ENCODE data around the gene SEC31A. TPM values are rescaled to one million over a fixed set of nuclear protein-coding genes. Genes with fewer than 3 reads are reported as not detected.
"Not testable (repeated sequence)": the region's sequence is repeated elsewhere in the genome, so short reads cannot be mapped to it uniquely, and the experiment has no call there.

SEC31A gene
- total RNA-seq, 3 donors from 2014 or later: 186 to 234 (median 231) TPM

DNA sequence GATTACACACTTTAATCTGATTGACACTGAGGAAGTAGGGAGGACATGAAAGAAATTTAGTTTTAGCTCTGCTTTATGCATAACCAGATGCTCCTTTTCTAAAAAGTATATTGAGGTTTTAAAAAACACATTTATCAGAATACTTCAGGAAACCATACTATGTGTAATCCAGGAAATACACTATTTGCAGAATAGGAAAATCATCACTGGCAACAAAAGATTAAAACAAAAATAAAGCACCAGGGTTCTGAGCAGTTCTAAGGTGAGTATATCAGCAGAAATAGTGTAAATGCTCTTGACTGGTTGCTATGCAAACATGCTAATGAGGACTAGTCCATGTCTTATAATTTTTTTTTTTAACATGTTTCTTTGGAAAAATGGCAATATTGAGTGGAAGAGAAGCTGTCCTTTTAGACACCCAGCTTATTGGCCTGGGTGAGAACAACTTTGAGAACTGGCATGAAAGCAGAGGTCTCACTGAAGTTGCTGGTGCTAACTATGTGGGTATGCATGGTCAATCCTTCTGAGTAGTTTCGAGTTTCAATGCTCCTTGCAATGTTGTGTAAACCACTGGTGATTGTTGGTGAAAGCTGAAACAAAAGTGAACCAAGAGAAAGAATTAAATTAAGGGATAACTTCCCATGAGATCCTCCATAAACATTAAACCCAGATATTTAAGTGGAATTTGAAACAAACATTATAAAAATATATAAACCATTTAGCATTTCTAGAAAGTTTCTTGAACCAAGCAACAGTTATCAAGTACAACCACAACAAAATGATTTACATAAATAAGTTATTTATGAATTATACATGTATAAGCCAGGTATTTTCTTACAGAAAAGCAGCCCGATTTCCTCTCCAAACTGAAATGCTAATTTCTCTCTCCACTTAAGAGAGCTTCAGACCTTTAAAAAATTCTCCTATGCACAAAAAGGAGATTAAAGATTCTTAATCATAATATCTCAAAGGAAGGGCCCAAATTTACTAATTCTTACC is 72.0 kb downstream of the SEC31A start:
- Histone ChIP-seq H3K9me3 (no peaks in the 10 kb centered on the region), H3K36me3 (peaks cover 12% of the 10 kb centered on the region), H3K4me3 (no peak overlapping the region), H3K4me1 (no peaks in the 10 kb centered on the region), H3K27me3 (no peaks in the 10 kb centered on the region), H3K27ac (no peak overlapping the region)
- DNase-seq (ENCODE audit: low spot score in 2 of 2): no peak
- no peak for TF ChIP-seq POLR2A (IDR thresholded peaks at IDR 0.05)
- TF ChIP-seq POLR2AphosphoS5 (IDR thresholded peaks at IDR 0.05): no peak
- TF ChIP-seq, protein P1, sequence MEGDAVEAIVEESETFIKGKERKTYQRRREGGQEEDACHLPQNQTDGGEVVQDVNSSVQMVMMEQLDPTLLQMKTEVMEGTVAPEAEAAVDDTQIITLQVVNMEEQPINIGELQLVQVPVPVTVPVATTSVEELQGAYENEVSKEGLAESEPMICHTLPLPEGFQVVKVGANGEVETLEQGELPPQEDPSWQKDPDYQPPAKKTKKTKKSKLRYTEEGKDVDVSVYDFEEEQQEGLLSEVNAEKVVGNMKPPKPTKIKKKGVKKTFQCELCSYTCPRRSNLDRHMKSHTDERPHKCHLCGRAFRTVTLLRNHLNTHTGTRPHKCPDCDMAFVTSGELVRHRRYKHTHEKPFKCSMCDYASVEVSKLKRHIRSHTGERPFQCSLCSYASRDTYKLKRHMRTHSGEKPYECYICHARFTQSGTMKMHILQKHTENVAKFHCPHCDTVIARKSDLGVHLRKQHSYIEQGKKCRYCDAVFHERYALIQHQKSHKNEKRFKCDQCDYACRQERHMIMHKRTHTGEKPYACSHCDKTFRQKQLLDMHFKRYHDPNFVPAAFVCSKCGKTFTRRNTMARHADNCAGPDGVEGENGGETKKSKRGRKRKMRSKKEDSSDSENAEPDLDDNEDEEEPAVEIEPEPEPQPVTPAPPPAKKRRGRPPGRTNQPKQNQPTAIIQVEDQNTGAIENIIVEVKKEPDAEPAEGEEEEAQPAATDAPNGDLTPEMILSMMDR (IDR thresholded peaks at IDR 0.05): no peak
- intact Hi-C loops (cut with DNase I; ENCODE audit: low total_unique reads): no loop called here

- H3K27ac ChIP-seq; H3K36me3 ChIP-seq; H3K9me3 ChIP-seq; DNase-seq (ENCODE audit: low spot score in 2 of 2); intact Hi-C loops (cut with DNase I; ENCODE audit: low total_unique reads); H3K27me3 ChIP-seq; H3K4me1 ChIP-seq; H3K4me3 ChIP-seq: not testable (repeated sequence)
These were observed 74.1 kb downstream of the SEC31A start for GRCh38 chr4:82816874-82817273.

DNA sequence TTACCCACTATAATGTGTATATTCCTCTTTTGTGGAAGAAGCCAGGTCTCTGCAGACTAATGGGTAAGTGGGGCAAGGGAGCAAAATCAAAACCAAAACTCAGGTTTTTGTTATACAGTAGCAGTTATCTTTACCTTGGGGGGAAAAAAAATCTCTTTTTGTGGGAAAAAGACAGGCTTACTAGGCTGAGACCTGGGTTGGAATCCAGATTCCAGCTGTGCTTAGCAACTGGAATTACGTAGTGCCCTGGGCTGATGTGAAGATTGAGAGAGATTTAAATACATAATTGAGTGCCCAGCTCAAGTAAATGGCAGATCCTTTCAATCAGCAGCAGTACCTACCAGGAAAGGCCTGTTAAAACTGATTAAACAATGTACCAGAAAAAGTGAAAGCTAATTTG is 76.9 kb downstream of the SEC31A start:
- no peak for DNase-seq (ENCODE audit: low spot score in 2 of 2)
- Histone ChIP-seq H3K27me3 (no peaks in the 10 kb centered on the region), H3K9me3 (no peaks in the 10 kb centered on the region), H3K4me3 (no peak overlapping the region), H3K27ac (no peak overlapping the region), H3K36me3 (peaks cover 4% of the 10 kb centered on the region), H3K4me1 (no peaks in the 10 kb centered on the region)
- intact Hi-C loops (cut with DNase I; ENCODE audit: low total_unique reads): no loop called here
- TF ChIP-seq, protein P1 (IDR thresholded peaks at IDR 0.05): no peak
- TF ChIP-seq POLR2AphosphoS5 (IDR thresholded peaks at IDR 0.05) (no peak), POLR2A (IDR thresholded peaks at IDR 0.05) (no peak)

DNA sequence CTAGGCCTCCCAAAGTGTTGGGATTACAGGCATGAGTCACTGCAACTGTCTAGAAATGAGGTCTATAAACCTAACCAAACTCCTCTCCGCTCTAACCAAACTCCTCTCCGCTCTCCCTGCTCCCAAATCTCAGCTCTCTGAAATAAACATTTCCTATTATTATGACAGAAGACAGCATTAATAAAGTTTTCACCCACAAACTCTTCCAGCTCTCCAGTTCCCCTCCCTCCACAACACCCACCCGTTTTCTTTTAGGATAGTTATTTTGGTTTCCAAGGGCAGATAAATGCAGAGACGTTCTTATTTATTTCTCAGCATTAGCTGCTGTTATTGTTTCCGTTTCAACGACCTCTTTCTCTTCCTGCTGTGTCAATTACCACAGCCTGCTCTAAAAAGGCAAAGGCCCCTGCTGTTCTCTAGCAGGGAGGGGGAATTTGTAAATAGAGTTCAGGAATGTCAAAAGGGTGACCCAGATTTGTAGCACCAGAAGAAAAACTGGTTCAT is 79.1 kb downstream of the SEC31A start:
- Histone ChIP-seq H3K27me3 (no peaks in the 10 kb centered on the region), H3K9me3 (no peaks in the 10 kb centered on the region), H3K4me3 (no peak overlapping the region), H3K36me3 (no peaks in the 10 kb centered on the region), H3K27ac (no peak overlapping the region), H3K4me1 (no peaks in the 10 kb centered on the region)
- TF ChIP-seq POLR2A (IDR thresholded peaks at IDR 0.05): no peak
- TF ChIP-seq, protein P1 (IDR thresholded peaks at IDR 0.05): no peak
- TF ChIP-seq POLR2AphosphoS5 (IDR thresholded peaks at IDR 0.05): no peak
- intact Hi-C loops (cut with DNase I; ENCODE audit: low total_unique reads): no loop called here
- DNase-seq (ENCODE audit: low spot score in 2 of 2): no peak

DNA sequence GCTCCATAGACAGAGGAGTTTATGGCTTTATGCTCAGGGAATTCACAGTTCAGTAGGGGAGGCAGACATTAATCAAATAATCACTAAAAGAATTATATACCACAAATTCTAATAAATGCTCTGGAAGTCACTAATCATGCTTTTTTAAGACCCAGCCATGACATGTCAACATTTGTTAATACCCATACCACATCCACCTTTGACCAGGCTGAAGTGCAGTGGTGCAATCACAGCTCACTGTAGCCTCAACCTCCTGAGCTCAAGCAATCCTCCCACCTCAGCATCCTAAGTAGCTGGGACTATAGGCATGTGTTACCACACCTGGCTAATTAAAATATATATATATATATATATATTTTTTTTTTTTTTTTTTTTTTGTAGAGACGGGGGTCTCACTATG is 79.6 kb downstream of the SEC31A start:
- Histone ChIP-seq H3K9me3 (no peaks in the 10 kb centered on the region), H3K4me3 (no peak overlapping the region), H3K27ac (no peak overlapping the region), H3K4me1 (no peaks in the 10 kb centered on the region), H3K27me3 (no peaks in the 10 kb centered on the region), H3K36me3 (no peaks in the 10 kb centered on the region)
- DNase-seq (ENCODE audit: low spot score in 2 of 2): no peak
- no peak for TF ChIP-seq POLR2AphosphoS5 (IDR thresholded peaks at IDR 0.05)
- no peak for TF ChIP-seq POLR2A (IDR thresholded peaks at IDR 0.05)
- TF ChIP-seq, protein P1 (IDR thresholded peaks at IDR 0.05): no peak
- intact Hi-C loops (cut with DNase I; ENCODE audit: low total_unique reads): no loop called here

Data from breast epithelium (tissue), 4 donors.